Mesenchymal stem cell (in vitro differentiated cells and primary cell): ENCODE results near the gene KNOP1.

Experiments used
- DNase-seq: peaks from one replicate; pipeline ENCODE4 v3.0.0-alpha.2; 2013
- H2AFZ ChIP-seq: one replicate; pipeline ENCODE4 v1.6.1; 2013; ENCODE audit warnings: low read depth, mild to moderate bottlenecking, control low read depth, inconsistent platforms, low read length, moderate library complexity
- H2AK5ac ChIP-seq: 2 replicates; pipeline ENCODE4 v1.6.1; 2013; ENCODE audit warnings: low read length, moderate library complexity, mild to moderate bottlenecking, inconsistent platforms; ENCODE audit not compliant: severe bottlenecking
- H2BK120ac ChIP-seq: one replicate; pipeline ENCODE4 v1.6.1; 2013; ENCODE audit warnings: low read depth, mild to moderate bottlenecking, inconsistent platforms, low read length, moderate library complexity
- H2BK12ac ChIP-seq, 2 experiments: one replicate each; pipeline ENCODE4 v1.6.1; 2013; ENCODE audit warnings: inconsistent platforms in 2 of 2, low read length in 2 of 2, mild to moderate bottlenecking in 2 of 2, moderate library complexity in 2 of 2, control low read depth in 1 of 2
- H2BK15ac ChIP-seq: one replicate; pipeline ENCODE4 v1.6.1; 2013; ENCODE audit warnings: mild to moderate bottlenecking, low read depth, inconsistent platforms; ENCODE audit not compliant: poor library complexity, severe bottlenecking
- H2BK5ac ChIP-seq: 2 replicates; pipeline ENCODE4 v1.6.1; 2013; ENCODE audit warnings: low read depth, mild to moderate bottlenecking, low read length, control low read depth, inconsistent platforms; ENCODE audit not compliant: poor library complexity, severe bottlenecking
- H3K14ac ChIP-seq, 2 experiments: one replicate each; pipeline ENCODE4 v1.6.1; 2013; ENCODE audit warnings: inconsistent platforms in 2 of 2, low read length in 2 of 2, control low read depth in 1 of 2, mild to moderate bottlenecking in 1 of 2, moderate library complexity in 1 of 2
- H3K18ac ChIP-seq, 2 experiments: one replicate each; pipeline ENCODE4 v1.6.1; 2013; ENCODE audit warnings: inconsistent platforms in 2 of 2, low read length in 2 of 2, control low read depth in 1 of 2, low read depth in 1 of 2, mild to moderate bottlenecking in 1 of 2
- H3K23ac ChIP-seq, 2 experiments: one replicate each; pipeline ENCODE4 v1.6.1; 2013; ENCODE audit warnings: inconsistent platforms in 2 of 2, low read length in 2 of 2, mild to moderate bottlenecking in 2 of 2, moderate library complexity in 2 of 2, control low read depth in 1 of 2
- H3K27ac ChIP-seq: 2 replicates; pipeline ENCODE4 v1.5.1; 2013; ENCODE audit warnings: mild to moderate bottlenecking, moderate library complexity, low read length, control low read depth, inconsistent platforms; ENCODE audit not compliant: poor library complexity, severe bottlenecking
- H3K27me3 ChIP-seq, 2 experiments: 2 replicates each; pipeline versions ENCODE4 v1.6.1 to v1.7.0; 2013; ENCODE audit warnings: low read length in 2 of 2, mild to moderate bottlenecking in 2 of 2, moderate library complexity in 2 of 2, control low read depth in 1 of 2, inconsistent platforms in 1 of 2; ENCODE audit not compliant: control insufficient read depth in 1 of 2, insufficient read depth in 1 of 2
- H3K36me3 ChIP-seq, 2 experiments: 2 replicates each; pipeline versions ENCODE4 v1.6.1 to v1.7.0; 2013; ENCODE audit warnings: low read length in 2 of 2, control low read depth in 1 of 2, inconsistent platforms in 1 of 2, low read depth in 1 of 2, mild to moderate bottlenecking in 1 of 2; ENCODE audit not compliant: insufficient read depth in 2 of 2, control insufficient read depth in 1 of 2
- H3K4ac ChIP-seq, 2 experiments: one replicate each; pipeline ENCODE4 v1.6.1; 2013; ENCODE audit warnings: inconsistent platforms in 2 of 2, low read length in 2 of 2, mild to moderate bottlenecking in 2 of 2, moderate library complexity in 2 of 2, control low read depth in 1 of 2, low read depth in 1 of 2
- H3K4me1 ChIP-seq: 2 replicates; pipeline ENCODE4 v1.6.1; 2013; ENCODE audit warnings: low read depth, low read length, control low read depth; ENCODE audit not compliant: control insufficient read depth, insufficient read depth
- H3K4me2 ChIP-seq: 2 replicates; pipeline ENCODE4 v1.6.1; 2013; ENCODE audit warnings: low read length, mild to moderate bottlenecking, inconsistent platforms; ENCODE audit not compliant: poor library complexity, severe bottlenecking
- H3K4me3 ChIP-seq, 2 experiments: 2 replicates each; pipeline versions ENCODE4 v1.5.1 to v1.7.0; 2013; ENCODE audit warnings: low read length in 2 of 2, mild to moderate bottlenecking in 2 of 2, control low read depth in 1 of 2, low read depth in 1 of 2; ENCODE audit not compliant: insufficient read depth in 1 of 2
- H3K79me1 ChIP-seq: replicated peaks from 2 replicates; pipeline ENCODE4 v1.6.1; 2013; ENCODE audit warnings: mild to moderate bottlenecking, control low read depth, low read length, inconsistent platforms; ENCODE audit not compliant: poor library complexity, severe bottlenecking
- H3K9ac ChIP-seq: 2 replicates; pipeline ENCODE4 v1.7.0; 2013; ENCODE audit warnings: mild to moderate bottlenecking, low read length, moderate library complexity
- H3K9me3 ChIP-seq: 2 replicates; pipeline ENCODE4 v1.7.0; 2013; ENCODE audit warnings: mild to moderate bottlenecking, low read length; ENCODE audit not compliant: control insufficient read depth
- H4K8ac ChIP-seq: one replicate; pipeline ENCODE4 v1.6.1; 2013; ENCODE audit warnings: inconsistent platforms, mild to moderate bottlenecking, low read length, moderate library complexity
- H4K91ac ChIP-seq: one replicate; pipeline ENCODE4 v1.6.1; 2013; ENCODE audit warnings: mild to moderate bottlenecking, low read length, inconsistent platforms
- WGBS: methylation state at CpG from one replicate; pipeline ENCODE4 v1.1.7; 2013; ENCODE audit warnings: mixed read lengths; 5-methylcytosine and 5-hydroxymethylcytosine counted together

KNOP1 gene

GRCh38 chr16:19662351-19662750, 55.7 kb downstream of the KNOP1 start:
- no peak overlapping the region for H4K91ac ChIP-seq
- no peak overlapping the region for H3K4me2 ChIP-seq
- H3K4me1 ChIP-seq, result no peaks in the 10 kb centered on the region
- H3K4me3 ChIP-seq, result no peak overlapping the region
- no peaks in the 10 kb centered on the region for H3K79me1 ChIP-seq
- H2AFZ ChIP-seq, result no peak overlapping the region
- no peak overlapping the region for H2BK12ac ChIP-seq
- H3K14ac ChIP-seq, result no peak overlapping the region
- H3K18ac ChIP-seq, result no peak overlapping the region
- no peaks in the 10 kb centered on the region for H3K27me3 ChIP-seq
- H3K9ac ChIP-seq, result no peak overlapping the region
- no peak overlapping the region for H2BK5ac ChIP-seq
- no peak overlapping the region for H3K23ac ChIP-seq
- H2AK5ac ChIP-seq, result no peak overlapping the region
- H2BK120ac ChIP-seq, result no peak overlapping the region
- H3K36me3 ChIP-seq, result peaks cover 15 to 44% of the 10 kb centered on the region in 2 experiments
- no peak for DNase-seq
- 97% methylated on average over 7 of the region's 7 CpGs for WGBS
- no peak overlapping the region for H3K4ac ChIP-seq
- H2BK15ac ChIP-seq, result no peak overlapping the region
- H3K9me3 ChIP-seq, result peaks cover 4% of the 10 kb centered on the region
- no peak overlapping the region for H3K27ac ChIP-seq
- no peak overlapping the region for H4K8ac ChIP-seq

- no peaks in the 10 kb centered on the region for H3K27me3 ChIP-seq
- no peak overlapping the region for H3K18ac ChIP-seq
- H2AK5ac ChIP-seq, result no peak overlapping the region
- no peaks in the 10 kb centered on the region for H3K79me1 ChIP-seq
- no peak overlapping the region for H2BK120ac ChIP-seq
- H2BK12ac ChIP-seq, result no peak overlapping the region
- no peak overlapping the region for H2AFZ ChIP-seq
- H3K9me3 ChIP-seq, result peaks cover 4% of the 10 kb centered on the region
- no peak overlapping the region for H3K4me2 ChIP-seq
- no peak for DNase-seq
- no peak overlapping the region for H3K9ac ChIP-seq
- no peak overlapping the region for H3K27ac ChIP-seq
- no peak overlapping the region for H3K4ac ChIP-seq
- no peak overlapping the region for H2BK15ac ChIP-seq
- no peak overlapping the region for H3K14ac ChIP-seq
- H4K91ac ChIP-seq, result no peak overlapping the region
- H3K4me3 ChIP-seq, result no peak overlapping the region
- 100% methylated on average over 1 of the region's 1 CpG for WGBS
- H2BK5ac ChIP-seq, result no peak overlapping the region
- H3K23ac ChIP-seq, result no peak overlapping the region
- no peak overlapping the region for H4K8ac ChIP-seq
- peaks cover 19 to 56% of the 10 kb centered on the region in 2 experiments for H3K36me3 ChIP-seq
- no peaks in the 10 kb centered on the region for H3K4me1 ChIP-seq
Observed at GRCh38 chr16:19660432-19660831, 57.6 kb downstream of the KNOP1 start.

- WGBS, result no CpG with 5 or more reads among the region's 1 CpG
- Histone ChIP-seq H3K4me3 (no peak overlapping the region), H3K4me1 (no peaks in the 10 kb centered on the region), H3K27me3 (no peaks in the 10 kb centered on the region), H3K4ac (no peak overlapping the region), H4K91ac (no peak overlapping the region), H2AFZ (no peak overlapping the region), H3K4me2 (no peak overlapping the region), H2BK120ac (no peak overlapping the region), H3K79me1 (no peaks in the 10 kb centered on the region), H2BK5ac (no peak overlapping the region), H3K18ac (no peak overlapping the region), H3K36me3 (peaks cover 22 to 61% of the 10 kb centered on the region in 2 experiments), H2AK5ac (no peak overlapping the region), H2BK15ac (no peak overlapping the region), H3K23ac (no peak overlapping the region), H3K9me3 (no peaks in the 10 kb centered on the region), H3K27ac (no peak overlapping the region), H4K8ac (no peak overlapping the region), H2BK12ac (no peak overlapping the region), H3K9ac (no peak overlapping the region), H3K14ac (no peak overlapping the region)
- no peak for DNase-seq
Observed at GRCh38 chr16:19659554-19659953, 58.5 kb downstream of the KNOP1 start.

- Histone ChIP-seq H3K4me1 (no peaks in the 10 kb centered on the region), H3K36me3 (peaks cover 37 to 70% of the 10 kb centered on the region in 2 experiments), H3K79me1 (no peaks in the 10 kb centered on the region), H3K9ac (no peak overlapping the region), H4K8ac (no peak overlapping the region), H3K4me3 (no peak overlapping the region), H4K91ac (no peak overlapping the region), H3K9me3 (no peaks in the 10 kb centered on the region), H2AK5ac (no peak overlapping the region), H2BK5ac (no peak overlapping the region), H3K23ac (no peak overlapping the region), H2AFZ (no peak overlapping the region), H2BK15ac (no peak overlapping the region), H3K4ac (no peak overlapping the region), H3K18ac (no peak overlapping the region), H3K27me3 (no peaks in the 10 kb centered on the region), H3K27ac (no peak overlapping the region), H3K4me2 (no peak overlapping the region), H2BK120ac (no peak overlapping the region), H2BK12ac (no peak overlapping the region), H3K14ac (no peak overlapping the region)
- WGBS, result 99% methylated on average over 4 of the region's 4 CpGs
- no peak for DNase-seq
Observed at GRCh38 chr16:19657831-19658230, 60.2 kb downstream of the KNOP1 start.
